ENCODE results near the gene CELF4.

DNA sequence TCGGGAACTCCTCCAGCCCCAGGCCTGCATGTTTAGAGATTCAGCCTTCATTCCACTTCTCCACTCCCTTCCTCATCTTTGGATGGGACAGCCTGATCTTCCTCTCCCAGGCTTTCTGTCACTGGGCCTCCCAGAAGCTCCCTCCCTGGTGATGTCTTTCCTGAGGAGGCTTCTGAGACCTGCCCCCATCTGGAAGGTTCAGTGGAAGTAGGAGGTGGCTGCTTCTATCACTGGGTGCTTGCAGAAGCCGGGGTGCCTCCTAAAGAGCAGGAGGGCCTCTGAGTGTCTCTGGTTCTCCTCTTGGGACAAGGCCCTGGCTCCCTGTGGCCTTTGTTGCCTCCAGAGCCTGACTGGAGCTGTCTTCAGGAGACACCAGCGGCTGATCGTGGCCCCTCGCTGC is 108.7 kb downstream of the CELF4 start:
- TF ChIP-seq, protein P1, sequence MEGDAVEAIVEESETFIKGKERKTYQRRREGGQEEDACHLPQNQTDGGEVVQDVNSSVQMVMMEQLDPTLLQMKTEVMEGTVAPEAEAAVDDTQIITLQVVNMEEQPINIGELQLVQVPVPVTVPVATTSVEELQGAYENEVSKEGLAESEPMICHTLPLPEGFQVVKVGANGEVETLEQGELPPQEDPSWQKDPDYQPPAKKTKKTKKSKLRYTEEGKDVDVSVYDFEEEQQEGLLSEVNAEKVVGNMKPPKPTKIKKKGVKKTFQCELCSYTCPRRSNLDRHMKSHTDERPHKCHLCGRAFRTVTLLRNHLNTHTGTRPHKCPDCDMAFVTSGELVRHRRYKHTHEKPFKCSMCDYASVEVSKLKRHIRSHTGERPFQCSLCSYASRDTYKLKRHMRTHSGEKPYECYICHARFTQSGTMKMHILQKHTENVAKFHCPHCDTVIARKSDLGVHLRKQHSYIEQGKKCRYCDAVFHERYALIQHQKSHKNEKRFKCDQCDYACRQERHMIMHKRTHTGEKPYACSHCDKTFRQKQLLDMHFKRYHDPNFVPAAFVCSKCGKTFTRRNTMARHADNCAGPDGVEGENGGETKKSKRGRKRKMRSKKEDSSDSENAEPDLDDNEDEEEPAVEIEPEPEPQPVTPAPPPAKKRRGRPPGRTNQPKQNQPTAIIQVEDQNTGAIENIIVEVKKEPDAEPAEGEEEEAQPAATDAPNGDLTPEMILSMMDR (IDR thresholded peaks at IDR 0.05): no peak
- TF ChIP-seq POLR2A (IDR thresholded peaks at IDR 0.05) (no peak), POLR2AphosphoS5 (IDR thresholded peaks at IDR 0.05) (no peak), EP300 (IDR thresholded peaks at IDR 0.05) (no peak)
